NCI-H524 treated with DMSO at 0.1 percent for 48 hours (cell line): ENCODE results near the gene USP27X.
A peak's percentile ranks its signal among the peaks of the same experiment; 100 is the strongest.

Source experiments
- DNase-seq: peaks from one replicate; lab custom pipeline; 2025; lab: John Stamatoyannopoulos, UW

The USP27X gene

GRCh38 chrX:49878834-49879655 is at the start of gene USP27X:
USP27X (plus strand) TSS chrX:49879484; CDS start chrX:49880308, 824 bp downstream.
- peak; percentile 83 for DNase-seq

- no peak for DNase-seq
Measured at GRCh38 chrX:49838374-49838773, 40.9 kb upstream of the USP27X start.

- peak; percentile 36 for DNase-seq
Measured at GRCh38 chrX:49840679-49841078, 38.6 kb upstream of the USP27X start.

GRCh38 chrX:49842621-49843020 is 36.7 kb upstream of the USP27X start:
- no peak for DNase-seq

GRCh38 chrX:49844611-49845010 is 34.7 kb upstream of the USP27X start:
- DNase-seq, result no peak

- no peak for DNase-seq
Measured at GRCh38 chrX:49845701-49846403, 33.4 kb upstream of the USP27X start.

- no peak for DNase-seq
Measured at GRCh38 chrX:49846522-49846921, 32.8 kb upstream of the USP27X start.

GRCh38 chrX:49848275-49848674 is 31.0 kb upstream of the USP27X start:
- DNase-seq, result no peak

- no peak for DNase-seq
Measured at GRCh38 chrX:49850028-49850427, 29.3 kb upstream of the USP27X start.

GRCh38 chrX:49853661-49854060 is 25.6 kb upstream of the USP27X start:
- no peak for DNase-seq

- DNase-seq, result no peak
Measured at GRCh38 chrX:49856819-49857218, 22.5 kb upstream of the USP27X start.

GRCh38 chrX:49858341-49858740 is 20.9 kb upstream of the USP27X start:
- DNase-seq, result no peak

GRCh38 chrX:49859491-49859890 is 19.8 kb upstream of the USP27X start:
- no peak for DNase-seq

- DNase-seq, result no peak
Measured at GRCh38 chrX:49860867-49861535, 18.3 kb upstream of the USP27X start.

GRCh38 chrX:49862093-49862492 is 17.2 kb upstream of the USP27X start:
- DNase-seq, result no peak

GRCh38 chrX:49868739-49869138 is 10.5 kb upstream of the USP27X start:
- DNase-seq, result no peak

GRCh38 chrX:49876750-49877149 is 2.5 kb upstream of the USP27X start:
- no peak for DNase-seq

- no peak for DNase-seq
Measured at GRCh38 chrX:49877397-49878101, 1.7 kb upstream of the USP27X start.

- DNase-seq, result no peak
Measured at GRCh38 chrX:49878128-49878833, 1.0 kb upstream of the USP27X start.

- no peak for DNase-seq
Measured at GRCh38 chrX:49879656-49880277, 483 bp downstream of the USP27X start.

- no peak for DNase-seq
Measured at GRCh38 chrX:49880668-49881067, 1.4 kb downstream of the USP27X start.
